ENCODE measurements around the gene TOM1L1.

The TOM1L1 gene

DNA sequence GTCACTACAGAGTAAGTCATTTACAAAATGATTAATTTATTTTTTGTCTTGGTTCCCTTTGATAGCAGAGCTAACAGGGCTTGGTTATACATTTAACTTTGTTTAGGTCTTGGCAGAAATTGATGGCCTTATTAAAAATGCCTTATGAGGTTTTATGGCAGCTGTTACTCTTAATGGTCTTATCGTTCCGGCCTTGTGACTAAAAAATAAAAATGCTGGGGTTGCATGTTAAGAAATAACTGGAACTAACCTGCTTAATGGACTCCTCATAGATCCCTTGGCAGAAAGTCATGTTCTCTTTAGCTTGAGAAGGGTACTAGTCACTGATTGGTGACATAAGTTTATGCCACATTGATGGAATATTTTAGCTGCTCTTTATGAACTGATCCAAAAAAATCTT, 49.5 kb downstream of the TOM1L1 start:
- DNase-seq: no peak

DNA sequence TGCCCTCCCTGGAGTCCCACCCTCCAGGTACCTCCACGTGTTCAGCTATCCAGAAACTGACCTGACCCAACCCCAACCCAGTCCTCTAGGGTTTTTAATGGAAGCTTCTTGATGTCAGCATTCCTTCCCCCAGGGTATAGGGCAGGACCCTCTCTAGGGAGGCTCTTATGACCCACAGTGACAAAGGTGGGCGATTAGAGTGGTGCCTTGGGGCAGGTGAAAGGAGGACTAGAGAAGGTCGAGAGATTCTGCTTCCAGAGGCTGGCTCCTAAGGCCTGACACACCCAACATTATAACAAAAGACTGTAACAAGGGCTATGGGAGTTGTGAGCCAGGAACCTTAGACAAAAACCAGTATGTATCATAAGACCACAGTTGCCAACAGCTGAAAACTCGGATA, 50.6 kb downstream of the TOM1L1 start:
- no peak for DNase-seq

DNA sequence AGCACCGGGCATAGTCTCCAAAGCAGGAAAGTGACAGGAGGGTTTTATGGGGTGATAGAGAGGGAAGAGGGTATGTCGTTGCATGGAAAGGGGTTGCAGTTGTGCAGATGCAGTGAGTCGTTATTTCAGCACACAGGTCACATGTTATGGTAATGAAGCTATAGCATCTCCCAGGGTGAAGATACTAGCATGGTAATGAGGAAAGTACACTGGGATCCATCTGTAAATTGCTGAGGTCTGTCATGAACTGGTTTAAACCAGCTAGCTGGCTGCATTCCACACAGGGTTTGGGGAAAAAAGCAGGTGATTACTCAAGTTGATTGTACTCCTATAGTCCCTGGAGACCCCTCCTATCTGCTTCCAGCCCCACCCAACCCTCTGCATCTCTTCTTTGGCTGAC, 56.1 kb downstream of the TOM1L1 start:
- no peak for DNase-seq

DNA sequence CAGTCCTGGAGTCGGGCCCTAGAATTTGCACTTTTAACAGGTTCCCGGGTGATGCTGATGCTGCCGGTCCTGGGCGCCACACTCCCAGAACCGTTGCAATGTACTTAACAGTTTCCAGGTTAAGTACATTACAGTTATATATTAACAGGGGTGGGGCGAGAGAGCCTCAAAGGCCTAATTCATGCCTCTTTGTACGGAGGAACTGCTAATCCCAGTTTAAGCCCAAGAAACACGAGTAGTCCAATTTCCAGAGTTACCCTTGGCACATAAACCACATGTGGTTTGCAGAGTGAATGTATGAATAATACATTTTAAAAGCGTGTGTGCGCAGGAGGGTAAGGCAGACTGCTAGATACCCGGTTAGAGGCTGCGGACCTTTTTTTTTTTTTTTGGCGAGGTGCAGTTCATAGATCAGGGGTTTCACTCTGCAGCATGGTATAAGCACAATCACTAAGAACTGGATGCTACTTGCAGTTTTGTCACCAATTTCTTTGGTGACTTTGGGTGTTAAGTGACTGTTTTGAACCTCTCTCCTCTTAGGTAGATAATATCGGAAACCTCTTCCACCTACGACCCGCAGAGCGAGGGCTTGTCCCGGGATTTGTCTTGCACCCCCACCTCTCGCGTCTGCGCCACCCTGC, 67.1 kb downstream of the TOM1L1 start:
- peak; percentile 45 for DNase-seq

DNA sequence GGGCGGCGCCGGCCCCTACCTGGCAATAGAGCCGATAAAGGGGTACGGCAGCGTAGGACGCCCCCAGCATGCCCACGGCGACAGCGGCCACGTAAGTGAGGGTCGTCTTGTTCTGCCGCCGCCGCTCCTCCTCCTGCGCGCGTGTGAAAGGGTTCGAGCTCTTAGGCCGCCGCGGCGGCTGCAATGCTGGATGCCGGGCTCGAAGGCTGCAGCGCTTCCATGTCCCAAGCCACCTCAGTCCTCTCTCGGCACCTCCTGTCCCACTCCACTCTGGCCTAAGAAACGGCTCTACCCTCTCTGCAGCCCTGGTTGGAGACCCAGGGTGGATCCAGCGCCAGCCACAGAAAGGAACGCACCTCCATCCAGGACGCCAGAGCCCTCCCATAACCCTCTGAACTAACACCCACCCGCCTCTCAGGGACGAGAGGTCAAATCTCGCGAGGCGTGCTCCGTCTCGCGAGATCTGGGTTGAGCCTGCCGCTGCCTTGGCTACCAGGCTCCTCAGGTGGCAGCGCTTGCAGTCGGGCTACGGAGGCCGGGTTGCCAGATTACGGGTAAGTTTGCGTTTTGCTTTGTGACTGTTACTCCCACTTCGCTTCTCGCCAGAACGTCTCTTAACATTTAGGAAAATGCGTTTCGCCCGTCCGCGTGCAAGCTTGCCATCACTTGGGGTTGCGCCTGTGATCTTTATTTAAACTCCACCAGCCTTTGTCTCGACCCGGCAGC, 67.8 kb downstream of the TOM1L1 start, which contains the start of the genes COX11 and STXBP4:
TSS of gene COX11 (minus strand) at position 393 of the 726 bp plus-strand sequence. CDS start at position 385, 8 bp downstream.
TSS of gene STXBP4 (plus strand) at position 504 of the 726 bp plus-strand sequence. CDS start 17,455 bp downstream, outside the sequence.
- peak; percentile 97 for DNase-seq

DNA sequence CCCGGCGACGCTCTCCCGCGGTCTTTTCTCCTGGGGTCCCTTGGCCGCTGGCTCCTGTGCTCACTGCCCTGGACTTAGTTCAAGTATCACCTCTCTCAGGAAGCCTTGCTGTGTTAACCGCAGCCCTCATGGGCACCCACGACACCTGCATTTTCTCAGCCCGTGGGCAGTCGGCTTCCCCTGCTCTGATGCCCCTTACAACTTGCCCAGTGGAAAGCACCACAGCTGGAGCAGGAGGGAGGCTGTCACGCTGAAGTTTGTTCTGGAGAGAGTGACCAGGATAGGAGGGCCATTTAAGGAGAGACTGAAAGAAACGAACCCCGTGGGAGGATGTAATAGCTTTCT, 68.3 kb downstream of the TOM1L1 start:
- no peak for DNase-seq

DNA sequence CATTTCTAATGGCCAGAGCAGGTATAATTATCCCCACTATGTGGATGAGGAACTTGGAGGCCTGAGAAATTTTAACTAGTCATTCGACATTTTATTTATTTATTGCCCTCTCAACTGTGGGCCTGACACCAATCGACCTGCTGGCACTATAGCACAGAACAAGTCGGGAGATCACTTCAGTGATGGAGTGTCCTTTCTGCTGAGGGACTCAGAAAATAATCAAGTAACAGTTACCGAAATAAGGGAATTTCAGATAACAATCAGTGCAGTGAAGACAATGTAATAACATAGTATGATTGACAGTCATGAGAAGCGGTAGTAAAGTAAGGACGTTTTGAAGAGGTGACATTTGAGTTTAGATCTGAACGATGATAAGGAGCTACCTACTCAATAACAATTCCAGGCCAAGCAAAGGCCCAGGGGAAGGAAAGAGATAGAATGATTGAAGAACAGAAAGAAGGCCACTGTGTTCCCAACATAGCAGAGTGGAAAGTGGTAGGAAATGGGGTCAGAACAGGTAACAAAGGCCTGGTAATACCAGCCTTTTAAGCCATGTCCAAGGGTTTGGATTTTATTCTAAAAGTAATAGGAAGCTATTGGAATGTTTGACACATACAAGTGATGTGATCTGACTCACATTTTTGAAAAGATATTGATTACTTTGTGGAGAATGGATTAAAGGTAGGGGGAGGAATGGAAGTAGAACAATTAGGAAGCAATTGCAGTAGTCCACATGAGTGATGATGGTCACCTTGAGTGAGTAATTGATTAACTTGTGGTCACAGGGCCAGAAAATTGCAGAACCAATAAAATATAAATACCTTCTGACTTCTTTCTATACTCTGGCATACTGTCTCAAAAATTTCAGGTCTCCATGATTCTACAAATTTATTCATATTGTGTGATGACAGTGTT, 69.3 kb downstream of the TOM1L1 start:
- DNase-seq: no peak

DNA sequence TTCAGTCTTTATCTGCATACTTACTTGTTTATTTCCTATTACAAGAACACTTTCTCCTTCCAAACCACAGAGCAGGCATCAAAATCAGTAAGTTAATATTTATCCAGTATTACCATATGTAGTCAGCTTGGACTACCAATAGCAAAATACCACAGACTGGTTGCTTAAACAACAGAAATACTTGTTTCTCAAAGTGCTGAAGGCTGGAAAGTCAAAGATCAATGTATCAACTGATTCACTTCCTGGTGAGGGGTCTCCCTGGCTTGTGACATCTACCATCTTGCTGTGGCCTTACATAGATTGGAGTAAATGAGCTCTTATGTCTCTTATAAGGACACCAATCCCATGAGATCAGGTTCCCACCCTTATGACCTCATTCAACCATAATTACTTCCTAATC, 70.5 kb downstream of the TOM1L1 start:
- DNase-seq: no peak

DNA sequence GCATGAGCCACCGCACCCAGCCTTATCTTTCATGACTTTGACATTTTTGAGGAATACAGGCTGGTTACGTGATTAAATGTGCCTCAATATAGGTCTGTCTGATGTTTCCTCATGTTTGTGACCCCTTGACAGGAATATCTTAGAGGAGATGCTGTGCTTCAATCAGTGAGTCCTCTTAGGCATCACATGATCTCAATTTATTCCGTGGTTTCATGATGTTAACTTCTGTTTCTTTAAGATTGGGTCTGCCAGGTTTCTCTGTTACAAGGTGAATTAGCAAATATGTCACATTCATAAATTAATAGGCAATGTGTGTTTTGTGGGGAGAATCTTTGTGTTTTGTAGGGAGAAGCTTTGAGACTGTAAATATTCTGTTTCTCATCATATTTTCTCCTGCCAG, 71.2 kb downstream of the TOM1L1 start:
- DNase-seq: no peak

DNA sequence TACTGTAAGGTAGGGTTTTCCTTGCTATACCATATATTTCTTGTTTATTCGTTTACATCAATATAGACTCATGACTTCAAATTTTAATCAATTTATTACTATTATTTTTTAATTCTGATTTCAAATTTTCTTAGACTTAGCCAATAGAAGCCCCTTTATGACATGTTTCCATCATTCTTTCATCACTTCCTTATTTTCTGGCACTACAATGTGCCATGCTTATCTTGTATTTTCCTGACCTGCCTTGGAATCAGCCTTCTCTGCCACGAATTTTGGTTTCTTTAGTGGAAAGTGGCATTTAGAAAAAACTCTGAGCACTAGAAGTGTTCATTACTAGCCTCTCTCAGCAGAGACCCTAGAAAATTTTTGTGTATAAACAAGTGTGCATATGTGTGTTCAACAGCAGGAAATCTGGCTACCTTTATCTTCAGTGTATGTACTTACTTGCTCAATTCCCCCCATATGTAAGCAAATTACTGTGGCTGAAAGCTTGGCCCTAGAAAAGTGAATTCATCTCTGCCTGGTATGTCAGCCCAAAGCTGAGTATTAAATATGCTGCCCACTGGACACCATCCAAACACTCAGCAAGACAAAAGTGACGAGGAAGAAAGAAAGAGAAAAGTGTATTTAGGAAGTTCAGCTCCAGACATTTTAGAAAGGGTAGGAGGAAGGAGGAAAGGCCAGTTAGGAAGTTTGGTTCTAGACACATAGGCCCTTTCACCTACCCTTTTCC, 71.9 kb downstream of the TOM1L1 start:
- no peak for DNase-seq

DNA sequence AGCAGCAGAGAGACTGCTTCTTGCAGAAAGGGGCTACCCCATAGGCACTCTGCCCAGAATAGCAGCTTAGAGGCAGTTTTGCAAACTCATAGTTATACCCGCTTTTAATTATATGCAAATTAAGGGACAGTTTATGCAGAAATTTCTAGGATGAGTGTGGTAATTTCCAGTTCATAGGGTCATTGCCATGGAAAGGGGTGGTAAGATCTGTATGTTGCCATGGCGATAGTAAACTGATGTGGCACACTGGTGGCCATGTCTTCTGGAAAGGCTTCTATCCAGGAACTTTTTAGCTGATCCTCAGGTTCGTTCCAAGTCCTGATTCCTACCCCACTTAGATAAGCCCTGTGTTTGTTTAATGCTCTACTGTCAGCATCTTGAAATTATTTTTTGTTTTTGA, 74.1 kb downstream of the TOM1L1 start:
- DNase-seq: no peak

DNA sequence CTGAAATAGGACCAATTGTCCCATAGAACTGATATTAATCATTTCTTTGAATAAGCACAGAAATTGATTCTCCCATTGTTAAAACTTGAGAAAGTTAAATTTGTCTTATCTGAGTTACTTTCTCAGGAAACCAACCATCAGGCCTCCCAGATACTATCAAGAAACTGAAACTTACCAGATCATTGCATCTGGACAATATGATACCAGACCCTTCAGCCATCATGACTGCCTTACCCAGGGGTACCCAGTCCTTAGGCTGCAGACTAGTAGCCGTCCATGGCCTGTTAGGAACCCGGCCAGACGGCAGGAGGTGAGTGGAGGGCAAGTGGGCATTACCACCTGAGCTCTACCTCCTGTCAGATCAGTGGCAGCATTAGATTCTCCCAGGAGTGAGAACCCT, 75.7 kb downstream of the TOM1L1 start:
- DNase-seq: no peak

DNA sequence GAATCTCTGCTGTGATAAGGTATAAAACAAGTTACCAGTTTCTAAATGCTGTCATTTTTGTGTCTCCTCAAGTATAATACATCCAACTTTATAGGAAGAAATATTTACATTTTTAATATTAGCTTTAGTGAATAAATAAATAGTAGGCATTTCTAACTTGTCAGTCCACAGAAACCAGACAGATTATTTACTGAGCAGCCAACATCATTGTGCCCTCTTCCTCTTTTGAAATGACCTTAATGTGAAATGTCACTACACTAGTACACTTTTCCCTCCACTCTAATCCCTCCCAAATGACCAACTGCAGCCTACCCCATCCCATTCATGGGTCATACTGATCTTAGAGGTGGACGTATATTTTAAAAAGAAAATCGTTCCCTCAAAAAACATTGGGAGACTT, 77.1 kb downstream of the TOM1L1 start:
- no peak for DNase-seq

DNA sequence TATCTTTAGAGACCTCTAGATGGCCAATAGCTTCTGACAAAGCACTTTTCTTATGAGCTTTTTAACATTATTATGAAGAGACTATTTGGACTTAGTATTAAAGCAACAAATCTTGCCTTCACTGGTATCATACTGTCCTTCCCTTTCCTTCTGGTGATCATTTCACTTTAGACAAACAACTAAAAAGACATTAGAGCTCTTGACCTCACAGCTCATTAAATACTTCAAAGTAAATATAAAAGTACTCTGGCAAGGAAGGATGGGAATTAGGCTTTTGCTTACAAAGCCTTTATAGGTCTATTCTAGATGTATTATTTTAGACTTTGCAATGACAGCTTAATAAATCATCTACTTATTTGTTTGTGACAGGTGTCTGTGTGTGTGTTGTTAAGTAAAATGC, 79.0 kb downstream of the TOM1L1 start:
- no peak for DNase-seq

DNA sequence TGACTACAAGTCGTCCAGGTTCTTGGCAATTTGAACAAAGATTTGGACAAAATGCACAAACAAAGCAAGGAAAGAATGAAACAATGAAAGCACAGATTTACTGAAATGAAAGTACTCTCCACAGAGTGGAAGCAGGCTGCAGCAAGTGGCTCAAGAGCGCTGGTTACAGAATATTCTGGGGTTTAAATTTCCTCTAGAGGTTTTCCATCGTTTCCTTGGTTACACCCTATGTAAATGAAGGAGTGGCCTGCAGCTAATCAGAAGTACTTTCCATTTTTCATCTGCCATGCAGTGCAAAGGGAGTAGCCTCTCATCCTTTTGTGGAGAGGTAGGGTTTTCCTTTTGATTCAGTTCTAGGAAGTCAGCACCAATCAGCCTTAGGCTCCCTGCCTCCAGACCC, 79.7 kb downstream of the TOM1L1 start:
- no peak for DNase-seq

DNA sequence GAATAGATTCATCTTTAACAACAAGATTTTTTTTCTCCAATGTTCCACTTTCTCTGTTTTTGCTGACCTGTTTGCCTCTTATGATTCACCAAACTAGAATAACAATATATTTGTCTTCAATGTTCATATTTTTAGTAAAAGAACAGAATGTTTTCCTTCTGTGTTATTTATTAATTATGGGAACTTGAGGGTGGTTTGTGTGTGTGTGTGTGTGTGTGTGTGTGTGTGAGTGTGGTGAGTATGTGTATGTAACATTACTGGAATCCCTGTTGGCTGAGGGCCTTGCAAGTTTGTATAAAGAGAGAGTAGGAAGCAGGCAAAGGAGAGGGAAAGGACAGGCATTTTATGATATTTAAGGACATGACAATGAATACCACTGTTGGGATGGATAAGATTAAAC, 81.7 kb downstream of the TOM1L1 start:
- no peak for DNase-seq

DNA sequence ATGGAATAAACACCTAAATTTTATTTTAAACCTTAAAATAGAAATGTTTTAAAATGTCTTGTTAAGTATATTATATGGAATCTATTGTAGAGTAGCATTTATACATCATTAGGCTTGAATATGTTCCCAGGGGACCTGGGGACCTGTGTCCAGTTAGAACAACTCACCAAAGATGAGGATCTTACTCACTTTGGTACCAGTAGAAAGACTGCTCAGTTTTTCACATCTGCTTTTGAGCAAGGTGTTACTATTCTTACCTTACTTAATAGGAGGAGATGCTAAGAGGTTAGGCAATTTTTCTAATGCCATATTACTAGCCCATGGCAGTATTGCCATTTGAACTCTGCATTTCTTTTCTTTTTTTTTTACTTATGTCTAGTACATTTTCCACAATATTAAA, 82.6 kb downstream of the TOM1L1 start:
- no peak for DNase-seq

DNA sequence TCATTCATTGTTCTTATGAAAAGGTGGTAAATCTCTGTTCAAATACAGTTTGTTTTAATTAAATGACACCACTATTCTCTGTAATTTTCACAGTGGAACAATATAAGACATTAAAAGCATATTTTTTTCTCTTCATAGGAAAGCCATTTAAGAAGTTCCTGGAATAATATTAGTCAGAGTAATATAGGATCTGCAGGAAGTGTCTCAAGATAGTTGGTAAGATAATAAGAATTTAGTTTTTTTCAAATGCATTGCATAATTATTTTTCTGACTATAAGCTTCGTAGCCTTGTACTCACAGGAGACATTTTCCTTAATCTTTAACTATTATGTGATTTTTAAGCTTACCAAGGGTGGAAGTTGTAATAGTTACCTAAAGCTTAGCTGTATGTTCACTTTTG, 84.8 kb downstream of the TOM1L1 start:
- DNase-seq: no peak

DNA sequence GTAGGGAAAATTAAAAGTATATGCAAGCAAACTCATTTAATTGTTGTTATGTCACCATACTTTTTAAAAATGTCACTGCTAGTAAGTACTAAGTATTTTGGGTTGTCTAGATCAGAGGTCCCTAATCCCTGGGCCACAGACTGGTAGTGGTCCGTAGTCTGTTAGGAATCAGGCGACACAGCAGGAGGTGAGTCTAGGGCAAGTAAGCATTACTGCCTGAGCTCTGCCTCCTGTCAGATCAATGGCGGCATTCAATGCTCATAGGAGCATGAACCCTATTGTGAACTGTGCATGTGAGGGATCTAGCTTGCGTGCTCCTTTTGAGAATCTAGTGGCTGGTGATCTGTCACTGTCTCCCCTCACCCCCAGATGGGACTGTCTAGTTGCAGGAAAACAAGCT, 89.5 kb downstream of the TOM1L1 start:
- no peak for DNase-seq

DNA sequence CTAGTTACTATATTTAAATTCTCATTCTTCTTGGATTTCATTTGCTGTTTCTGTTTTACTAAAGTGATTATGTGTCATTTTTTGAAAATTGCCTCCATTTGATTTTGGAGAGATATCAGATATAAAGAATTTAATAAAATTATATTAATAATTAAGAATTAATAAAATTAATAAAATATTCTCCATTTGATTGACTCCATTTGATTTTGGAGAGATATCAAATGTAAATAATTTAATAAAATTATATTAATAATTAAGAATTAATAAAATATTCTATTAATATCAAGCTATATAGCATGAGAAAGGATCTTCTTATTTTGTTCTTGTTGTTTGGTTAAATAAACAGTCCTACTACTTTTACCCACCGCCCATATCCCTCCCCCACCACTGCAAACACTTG, 90.9 kb downstream of the TOM1L1 start:
- no peak for DNase-seq

DNA sequence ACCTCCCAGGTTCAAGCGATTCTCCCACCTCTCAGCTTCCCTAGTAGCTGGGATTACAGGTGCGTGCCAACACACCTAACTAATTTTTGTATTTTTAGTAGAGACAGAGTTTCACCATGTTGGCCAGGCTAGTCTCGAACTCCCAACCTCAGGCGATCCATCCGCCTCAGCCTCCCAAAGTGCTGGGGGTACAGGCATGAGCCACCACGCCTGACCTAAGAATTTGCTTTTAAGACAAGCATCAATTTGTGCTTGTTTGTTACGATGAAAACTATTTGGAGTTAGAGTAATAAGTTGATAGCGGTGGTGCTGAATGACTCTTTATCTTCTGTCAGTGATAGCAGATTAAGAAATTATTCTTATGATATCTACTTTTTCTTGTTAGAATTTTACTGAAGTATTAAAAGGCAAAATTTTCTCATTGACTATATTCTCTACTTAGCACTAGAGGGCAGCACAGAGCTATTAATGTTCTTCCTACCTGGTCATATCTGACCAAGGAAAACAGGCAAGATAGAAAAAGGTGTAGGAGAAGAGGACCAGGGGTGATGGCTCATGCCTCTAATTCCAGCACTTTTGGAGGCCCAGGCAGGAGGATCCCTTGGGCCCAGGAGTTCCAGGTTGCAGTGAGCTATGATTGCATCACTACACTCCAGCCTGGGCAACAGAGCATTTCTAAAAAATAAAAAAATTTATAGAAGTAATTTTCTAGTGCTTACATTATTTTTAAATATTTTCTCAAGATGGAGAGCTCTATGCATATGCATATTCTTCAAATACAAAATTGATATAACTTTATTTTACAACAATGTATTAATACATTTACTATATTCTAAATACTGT, 92.4 kb downstream of the TOM1L1 start:
- DNase-seq: peak; percentile 61

DNA sequence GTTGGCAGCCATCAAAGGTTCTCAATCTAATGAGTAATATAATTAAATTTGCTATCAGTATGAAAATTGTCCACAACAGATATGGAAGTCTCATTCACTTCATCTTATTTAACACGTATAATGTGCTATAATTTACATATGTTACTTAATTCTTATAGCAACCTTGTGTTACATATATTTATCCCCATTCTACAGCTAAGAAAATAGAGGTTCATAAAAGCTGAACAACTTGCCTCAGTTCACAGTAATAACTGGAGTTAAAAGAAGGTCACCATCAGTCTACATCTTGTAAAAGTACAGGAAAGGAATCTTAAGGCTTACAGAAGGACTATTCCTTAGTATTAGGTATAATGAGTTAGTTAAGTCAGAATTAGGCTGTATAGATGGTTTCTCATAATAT, 95.8 kb downstream of the TOM1L1 start:
- DNase-seq: no peak
